Heart left ventricle (tissue), 16 donors: ENCODE measurements around the gene NFIA. TPM values are rescaled to one million over a fixed set of nuclear protein-coding genes. Genes with fewer than 3 reads are reported as not detected.

Source experiments
- ATAC-seq, 4 donors: fragments of 200-7000 bp; cut with Tn5 transposase; one replicate each; pipeline ENCODE4 v1.9.1; 2020 to 2022; ENCODE audit warnings: moderate library complexity in 4 of 4, mild to moderate bottlenecking in 3 of 4, moderate number of reproducible peaks in 1 of 4
- DNase-seq, 5 donors: peaks; one replicate each; pipeline ENCODE4 v3.0.0-alpha.2; 2020
- H3K27ac ChIP-seq, 12 donors: fragments of 200-600 bp; sonication (generic) in 4 of 12; one replicate each; pipeline versions ENCODE4 v1.5.0 to v1.8.0; 2016 to 2022; ENCODE audit warnings: mild to moderate bottlenecking in 2 of 12
- H3K27me3 ChIP-seq, 9 donors: fragments of 200-600 bp; sonication (generic) in 2 of 9; one replicate each; pipeline versions ENCODE4 v1.5.1 to v1.8.0; 2016 to 2022; ENCODE audit warnings: mild to moderate bottlenecking in 3 of 9
- H3K36me3 ChIP-seq, 9 donors: fragments of 200-600 bp; sonication (generic) in 2 of 9; one replicate each; pipeline versions ENCODE4 v1.5.0 to v1.8.0; 2018 to 2022; ENCODE audit warnings: mild to moderate bottlenecking in 2 of 9
- H3K4me1 ChIP-seq, 12 donors: fragments of 200-600 bp; sonication (generic) in 4 of 12; one replicate each; pipeline versions ENCODE4 v1.5.0 to v1.8.0; 2016 to 2022; ENCODE audit warnings: mild to moderate bottlenecking in 3 of 12
- H3K4me3 ChIP-seq, 12 donors: fragments of 200-600 bp; sonication (generic) in 4 of 12; one replicate each; pipeline versions ENCODE4 v1.5.0 to v1.8.0; 2017 to 2022; ENCODE audit warnings: mild to moderate bottlenecking in 9 of 12, moderate library complexity in 4 of 12
- H3K9me3 ChIP-seq, 12 donors: fragments of 200-600 bp; sonication (generic) in 4 of 12; one replicate each; pipeline versions ENCODE4 v1.5.0 to v1.8.0; 2016 to 2022; ENCODE audit warnings: mild to moderate bottlenecking in 1 of 12
- POLR2A ChIP-seq, 2 donors: fragments of 450-650 bp; IDR thresholded peaks; one replicate each; pipeline ENCODE4 v1.6.1; 2017; ENCODE audit warnings: antibody characterized with exemption in 2 of 2, mild to moderate bottlenecking in 2 of 2, moderate library complexity in 2 of 2
- WGBS, 4 donors: extraction: QIAGEN DNeasy Blood & Tissue Kit in 2 of 4; methylation state at CpG; one replicate each; pipeline versions ENCODE4 v1.1.5 to v1.1.7; 2013 to 2018; 5-methylcytosine and 5-hydroxymethylcytosine counted together
- intact Hi-C, 10 donors: fragments of 100-400 bp; cut with DNase I; formaldehyde crosslinking; loops; one replicate each; pipeline versions ENCODE4 v1.11.1 to v1.14.2; 2022
- polyA plus RNA-seq, 2 donors: library from polyadenylated mRNA; stranded (reverse); fragments of 200-250 nt; gene quantifications; one replicate each; pipeline ENCODE4 v1.2.3, GENCODE V29; 2013
- total RNA-seq, 9 donors: library from RNA; depleted of rRNA in 2 of 9; stranded (reverse); fragments of >200 nt in 2 of 9; fragmentation: NEBNext Ultra II Directional in 3 of 9; extraction: Animal tissue kit (Norgen Biotek cat#: 25700) in 3 of 9; gene quantifications; one replicate each; pipeline versions ENCODE4 v1.1.0 to v1.2.4, GENCODE V29; 2016 to 2023
- TF ChIP-seq, protein P1 (sequence below), 12 donors: fragments of 200-600 bp; sonication (generic) in 4 of 12; IDR thresholded peaks; one replicate each; pipeline versions ENCODE4 v1.5.0 to v1.8.0; 2018 to 2022; ENCODE audit warnings: antibody characterized with exemption in 12 of 12, mild to moderate bottlenecking in 5 of 12
- donor health status: ischemic (EF 13 %, LVEDD 7.1; RV severe dilation, severe dysfunction).
- donor health status: healthy with polysubstance abuse.
- donor health status: DM: no; HTN: yes; CAD: no.
- donor health status: DM: no; HTN: no; CAD: no.
- donor health status: ischemic (EF 25% LVEDD 6.9; RV normal size, moderate dysfunction).
- donor health status: ischemic (EF 25% LVEDD 5.7; RV mildly dilated, moderate dysfunction).
- donor health status: healthy.
- donor health status: DM: yes; HTN: yes; CAD: no.
- donor health status: ischemic (EF 35%, LVEDD 5.7; RV mildly dilated, moderate dysfunction).
- donor health status: nonischemic (EF 11% LVEDD 7.7; RV severe dilation, severe dysfunction).
- donor health status: DM: yes; HTN: yes; CAD: no.
- donor health status: PGD.
- donor health status: ischemic (EF 29% LVEDD 5.4; RV normal size, mild dysfunction).
- donor health status: nonischemic (EF 23%, LVEDD 6.1; RV moderate dilation, normal function).

Gene NFIA
- total and polyA plus RNA-seq, 11 donors = 12.7 to 121 (median 96.5) TPM

DNA sequence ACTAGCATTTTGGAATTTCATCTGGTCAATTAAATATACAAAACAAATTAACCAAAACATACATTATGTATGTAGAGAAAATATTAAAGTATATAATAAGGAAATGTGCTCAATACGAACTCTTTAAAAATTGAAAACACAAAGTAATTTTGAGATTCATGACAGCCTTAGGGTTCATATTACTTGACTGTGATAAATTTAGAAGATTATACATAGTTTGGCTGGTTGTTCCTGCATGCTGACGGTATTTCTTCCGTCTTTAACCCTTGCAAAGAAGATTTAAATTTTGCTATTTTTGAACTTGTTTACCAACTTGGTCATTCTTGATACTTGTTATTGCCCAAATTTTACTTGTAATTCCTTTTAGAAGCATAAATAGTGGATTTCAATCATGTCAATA is 298.2 kb downstream of the NFIA start:
- no peak for ATAC-seq

DNA sequence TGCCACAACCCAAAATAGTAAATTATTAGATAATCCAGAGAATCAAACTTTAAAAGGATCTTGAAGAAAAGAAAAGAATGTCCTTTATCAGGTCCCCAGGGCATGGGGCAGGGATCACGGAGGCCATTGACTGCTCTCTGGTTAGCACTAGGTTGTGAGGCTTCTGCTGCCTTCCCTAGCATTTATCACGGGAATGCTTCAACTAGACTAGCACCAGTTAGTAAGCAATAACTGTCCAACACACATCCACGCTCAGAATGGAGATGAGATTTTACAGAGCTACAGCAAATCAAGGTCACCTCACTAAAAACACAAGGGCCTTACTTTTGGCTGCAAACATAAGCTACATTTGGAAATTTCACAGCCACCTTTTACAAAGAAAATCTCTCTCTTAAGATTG is 304.0 kb downstream of the NFIA start:
- Histone ChIP-seq H3K4me3 (no peak overlapping the region), H3K9me3 (peaks cover 0 to 19% (median 6%) of the 10 kb centered on the region in 12 donors), H3K27me3 (no peaks in the 10 kb centered on the region), H3K36me3 (peaks cover 0 to 70% (median 16%) of the 10 kb centered on the region in 9 donors), H3K27ac (peak overlapping the region in 6 of 12 donors; percentile 11 to 26 (median 22)), H3K4me1 (peaks cover 0 to 15% (median 10%) of the 10 kb centered on the region in 12 donors)
- TF ChIP-seq, protein P1, sequence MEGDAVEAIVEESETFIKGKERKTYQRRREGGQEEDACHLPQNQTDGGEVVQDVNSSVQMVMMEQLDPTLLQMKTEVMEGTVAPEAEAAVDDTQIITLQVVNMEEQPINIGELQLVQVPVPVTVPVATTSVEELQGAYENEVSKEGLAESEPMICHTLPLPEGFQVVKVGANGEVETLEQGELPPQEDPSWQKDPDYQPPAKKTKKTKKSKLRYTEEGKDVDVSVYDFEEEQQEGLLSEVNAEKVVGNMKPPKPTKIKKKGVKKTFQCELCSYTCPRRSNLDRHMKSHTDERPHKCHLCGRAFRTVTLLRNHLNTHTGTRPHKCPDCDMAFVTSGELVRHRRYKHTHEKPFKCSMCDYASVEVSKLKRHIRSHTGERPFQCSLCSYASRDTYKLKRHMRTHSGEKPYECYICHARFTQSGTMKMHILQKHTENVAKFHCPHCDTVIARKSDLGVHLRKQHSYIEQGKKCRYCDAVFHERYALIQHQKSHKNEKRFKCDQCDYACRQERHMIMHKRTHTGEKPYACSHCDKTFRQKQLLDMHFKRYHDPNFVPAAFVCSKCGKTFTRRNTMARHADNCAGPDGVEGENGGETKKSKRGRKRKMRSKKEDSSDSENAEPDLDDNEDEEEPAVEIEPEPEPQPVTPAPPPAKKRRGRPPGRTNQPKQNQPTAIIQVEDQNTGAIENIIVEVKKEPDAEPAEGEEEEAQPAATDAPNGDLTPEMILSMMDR (IDR thresholded peaks at IDR 0.05) = no peak
- TF ChIP-seq POLR2A (IDR thresholded peaks at IDR 0.05) = no peak
- DNase-seq (no peak), ATAC-seq (peak in 2 of 4 donors; percentile 40 to 52)
- intact Hi-C loops = no loop called here
- WGBS, 4 donors = 64 to 75% (median 67%) methylated on average over 3 of the region's 3 CpGs

More for the DNA sequence above, 298.2 kb downstream of the NFIA start:
- WGBS, 4 donors = 33 to 54% (median 47%) methylated on average over 3 of the region's 3 CpGs
- H3K27me3 ChIP-seq = no peaks in the 10 kb centered on the region
- DNase-seq = no peak
- no peak overlapping the region for H3K4me3 ChIP-seq
- TF ChIP-seq POLR2A (IDR thresholded peaks at IDR 0.05) = no peak
- TF ChIP-seq, protein P1 (IDR thresholded peaks at IDR 0.05) = no peak
- no peaks in the 10 kb centered on the region for H3K9me3 ChIP-seq
- peak overlapping the region in 4 of 12 donors; percentile 3 to 36 (median 22) for H3K27ac ChIP-seq
- peaks cover 0 to 35% (median 13%) of the 10 kb centered on the region in 12 donors for H3K4me1 ChIP-seq
- intact Hi-C loops = loop anchor here in 1 of 10 donors (5.0 kb wide), 1 partner anchor 52 kb away; no protein-coding TSS in a partner anchor
- peaks cover 0 to 27% (median 11%) of the 10 kb centered on the region in 9 donors for H3K36me3 ChIP-seq

DNA sequence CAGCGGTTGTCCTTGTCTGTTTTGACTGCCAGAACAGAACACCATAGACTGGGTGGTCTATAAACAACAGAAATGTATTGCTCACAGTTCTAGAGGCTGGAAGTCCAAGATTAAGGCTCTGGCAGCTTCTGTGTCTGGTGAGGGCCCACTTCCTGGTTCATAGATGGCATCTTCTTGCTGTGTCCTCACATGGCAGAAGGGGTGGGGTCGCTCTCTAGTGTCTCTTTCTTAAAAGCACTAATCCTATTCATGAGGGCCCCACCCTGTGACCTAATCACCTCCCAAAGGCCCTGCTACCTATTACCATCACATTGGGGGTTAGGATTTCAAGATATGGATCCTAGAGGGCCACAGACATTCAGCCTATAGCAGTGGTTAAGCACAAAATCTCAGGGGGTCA is 304.4 kb downstream of the NFIA start:
- peaks cover 0 to 70% (median 16%) of the 10 kb centered on the region in 9 donors for H3K36me3 ChIP-seq
- no peak for ATAC-seq

DNA sequence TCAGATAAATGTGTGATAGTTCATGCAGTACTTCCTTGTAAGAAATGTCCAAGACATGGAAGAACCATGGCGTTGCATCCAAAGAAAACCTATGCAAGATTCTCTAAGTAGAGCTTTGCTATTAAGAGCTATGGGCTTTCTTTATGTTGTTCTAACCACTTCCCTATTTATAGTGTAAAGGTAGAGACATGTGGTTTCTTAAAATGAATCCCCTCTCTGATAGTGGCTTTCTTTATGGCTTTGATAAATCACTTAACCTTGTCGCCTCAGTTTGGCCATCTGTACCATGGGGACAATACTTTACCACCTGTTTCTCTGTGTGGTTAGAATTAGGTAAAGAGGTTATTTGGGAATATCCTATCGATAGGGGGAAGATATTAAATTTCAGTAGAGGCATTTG is 305.5 kb downstream of the NFIA start:
- peaks cover 0 to 78% (median 16%) of the 10 kb centered on the region in 9 donors for H3K36me3 ChIP-seq
- peaks cover 0 to 19% (median 6%) of the 10 kb centered on the region in 12 donors for H3K4me1 ChIP-seq
- peaks cover 0 to 19% (median 6%) of the 10 kb centered on the region in 12 donors for H3K9me3 ChIP-seq
- H3K27ac ChIP-seq = no peak overlapping the region
- H3K27me3 ChIP-seq = no peaks in the 10 kb centered on the region
- 94 to 98% (median 96%) methylated on average over 3 of the region's 3 CpGs for WGBS, 4 donors
- intact Hi-C loops = no loop called here
- no peak for ATAC-seq
- H3K4me3 ChIP-seq = no peak overlapping the region
- no peak for DNase-seq
- no peak for TF ChIP-seq POLR2A (IDR thresholded peaks at IDR 0.05)
- TF ChIP-seq, protein P1 (IDR thresholded peaks at IDR 0.05) = no peak

More for the DNA sequence above, 304.4 kb downstream of the NFIA start:
- DNase-seq = no peak
- intact Hi-C loops = no loop called here
- no peak for TF ChIP-seq POLR2A (IDR thresholded peaks at IDR 0.05)
- TF ChIP-seq, protein P1 (IDR thresholded peaks at IDR 0.05) = no peak
- Histone ChIP-seq H3K4me1 (peaks cover 0 to 15% (median 5%) of the 10 kb centered on the region in 12 donors), H3K27me3 (no peaks in the 10 kb centered on the region), H3K4me3 (no peak overlapping the region), H3K9me3 (peaks cover 0 to 19% (median 6%) of the 10 kb centered on the region in 12 donors), H3K27ac (peak overlapping the region in 6 of 12 donors; percentile 11 to 25 (median 22))
- 88 to 100% (median 92%) methylated on average over 2 of the region's 2 CpGs for WGBS, 4 donors
